Stimulated activated CD4-positive, alpha-beta T cell treated with anti-CD3 and anti-CD28 coated beads, Interleukin-1b, Interleukin-23, amount 100 ng/mL, for 1 hour (primary cell): ENCODE measurements around the gene CFAP46.
"Not testable (repeated sequence)": the region's sequence is repeated elsewhere in the genome, so short reads cannot be mapped to it uniquely, and the experiment has no call there.

Source experiments
- DNase-seq, 2 donors: peaks; one replicate each; pipeline ENCODE4 v3.0.0-alpha.2; 2020; ENCODE audit warnings: low read depth in 2 of 2

Gene CFAP46

GRCh38 chr10:132912713-132913558 is 29.4 kb downstream of the CFAP46 start:
- DNase-seq = no peak

- DNase-seq = no peak
Measured at GRCh38 chr10:132912225-132912712, 30.1 kb downstream of the CFAP46 start.

DNA sequence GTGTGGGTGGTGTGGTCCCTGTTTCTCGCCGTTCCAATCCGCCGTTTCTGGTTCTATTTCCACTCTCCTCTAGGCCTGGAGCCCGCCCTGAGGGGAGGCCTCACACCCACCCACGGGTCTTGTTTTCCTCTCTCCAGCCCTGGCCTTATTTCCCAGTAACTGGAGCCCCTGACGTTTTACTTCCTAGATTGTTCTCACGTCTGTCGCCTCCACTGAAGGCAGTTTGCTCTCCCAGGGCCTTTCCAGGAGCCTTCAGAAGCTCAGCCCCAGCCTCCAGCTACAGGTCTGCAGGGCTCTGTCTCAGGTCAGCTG is 30.6 kb downstream of the CFAP46 start:
- DNase-seq = no peak

GRCh38 chr10:132910901-132911785 is 31.2 kb downstream of the CFAP46 start:
- DNase-seq = no peak

- DNase-seq = no peak
Measured at GRCh38 chr10:132910186-132910880, 32.0 kb downstream of the CFAP46 start.

- no peak for DNase-seq
Measured at GRCh38 chr10:132909491-132910071, 32.8 kb downstream of the CFAP46 start.

DNA sequence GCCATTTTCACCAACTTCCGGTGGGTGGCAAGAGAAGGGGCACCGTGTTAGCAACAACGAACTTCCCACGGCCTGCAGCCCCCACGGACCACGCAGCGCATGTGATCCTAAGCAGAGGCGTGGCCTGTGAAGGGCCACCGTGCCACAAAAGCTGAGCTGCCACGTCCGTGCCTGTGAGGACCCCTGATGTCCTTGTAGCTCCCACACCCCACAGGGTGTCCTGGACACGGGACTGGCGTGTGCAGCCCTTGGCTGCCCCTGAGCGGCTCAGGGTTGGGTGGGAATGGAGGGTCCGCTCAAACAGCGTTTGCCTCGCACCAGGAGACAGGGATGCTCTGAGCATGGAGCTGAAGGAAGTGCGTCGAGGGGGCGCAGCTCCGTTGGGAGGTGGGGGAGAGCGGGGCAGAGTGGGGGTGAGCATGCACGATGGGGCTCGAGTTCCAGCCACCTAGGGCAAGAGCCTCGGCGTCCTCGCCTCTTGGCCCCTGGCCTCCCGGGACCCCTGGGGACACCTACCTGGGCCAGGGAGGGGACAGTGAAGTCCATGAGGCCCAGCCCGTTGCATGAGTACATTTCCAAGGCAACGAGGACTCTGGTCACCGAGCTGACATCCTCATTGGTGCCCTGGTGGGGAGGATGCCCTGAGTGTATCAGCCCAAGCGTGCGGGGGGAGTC is 33.6 kb downstream of the CFAP46 start:
- DNase-seq = no peak

DNA sequence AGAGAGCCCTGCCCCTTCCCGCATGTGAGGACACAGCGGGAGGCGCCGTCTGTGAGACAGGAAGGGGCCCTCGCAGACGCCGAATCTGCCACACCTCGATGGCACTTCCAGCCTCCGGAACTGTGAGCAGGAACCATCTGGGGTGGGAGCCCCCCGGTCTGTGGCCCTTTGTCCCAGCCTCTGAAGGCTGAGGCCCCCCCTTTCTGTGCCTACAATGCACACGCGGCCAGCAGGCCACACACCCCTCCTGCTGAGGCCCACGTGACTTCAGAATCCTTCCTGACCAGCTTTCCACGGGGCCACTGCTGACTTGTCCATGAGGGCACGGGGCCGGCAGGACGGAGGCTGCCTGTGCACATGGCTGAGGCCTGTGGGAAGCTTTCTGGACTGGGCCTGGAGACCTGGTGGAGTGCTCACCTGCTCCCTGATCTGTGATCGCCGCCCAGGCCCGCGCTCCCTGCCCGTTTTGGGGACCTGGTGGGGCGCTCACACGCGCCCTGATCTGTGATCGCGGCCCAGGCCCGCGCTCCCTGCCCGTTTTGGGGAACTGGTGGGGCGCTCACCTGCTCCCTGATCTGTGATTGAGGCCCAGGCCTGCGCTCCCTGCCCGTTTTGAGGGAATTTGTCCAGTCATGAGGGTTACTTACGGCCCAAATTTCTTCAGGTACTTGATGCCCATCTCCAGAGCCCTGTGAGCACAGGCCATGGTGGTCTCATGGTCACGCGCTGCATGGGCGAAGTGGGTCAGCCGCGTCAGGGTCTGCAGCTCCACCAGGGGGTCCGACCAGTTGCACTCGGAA is 34.3 kb downstream of the CFAP46 start:
- DNase-seq = no peak

DNA sequence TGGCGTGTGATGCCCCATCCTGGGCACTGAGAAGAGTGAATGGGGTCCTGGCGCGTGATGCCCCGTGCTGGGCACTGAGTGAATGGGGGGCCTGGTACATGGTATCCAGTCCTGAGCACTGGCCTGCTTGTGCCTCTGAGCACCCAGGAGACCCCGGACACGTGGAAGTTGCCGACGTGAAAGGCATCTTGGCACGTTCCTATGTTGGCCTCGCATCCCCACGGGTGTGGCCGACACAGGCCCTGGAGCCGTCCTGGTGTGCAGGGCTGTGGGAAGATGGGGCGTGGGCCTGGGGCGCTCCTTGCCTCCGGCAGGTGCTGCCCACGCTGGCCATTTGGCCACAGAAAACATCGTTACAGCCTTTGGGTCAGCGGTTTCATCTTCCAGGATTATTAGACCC is 35.5 kb downstream of the CFAP46 start:
- DNase-seq = no peak

- DNase-seq = no peak
Measured at GRCh38 chr10:132906106-132906505, 36.3 kb downstream of the CFAP46 start.

DNA sequence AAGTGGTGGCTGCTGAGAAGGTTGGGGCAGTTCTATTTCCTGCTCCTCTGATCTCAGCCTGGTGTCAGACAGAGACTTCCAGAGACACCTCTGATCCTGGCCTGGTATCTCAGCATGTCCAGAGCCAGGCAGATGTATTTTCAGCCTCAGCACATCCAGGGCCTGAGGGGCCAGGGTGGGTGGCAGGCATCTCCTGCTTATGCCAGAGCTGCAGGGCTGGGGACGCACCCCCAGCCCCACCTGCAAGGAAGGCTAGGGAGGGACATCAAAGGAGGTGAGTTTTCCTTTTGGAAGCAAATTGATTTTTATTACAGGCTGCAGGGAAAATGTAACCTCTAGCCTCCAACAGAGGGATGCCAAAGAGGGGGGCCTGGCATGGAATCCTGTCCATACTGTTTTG is 36.7 kb downstream of the CFAP46 start:
- DNase-seq = no peak

DNA sequence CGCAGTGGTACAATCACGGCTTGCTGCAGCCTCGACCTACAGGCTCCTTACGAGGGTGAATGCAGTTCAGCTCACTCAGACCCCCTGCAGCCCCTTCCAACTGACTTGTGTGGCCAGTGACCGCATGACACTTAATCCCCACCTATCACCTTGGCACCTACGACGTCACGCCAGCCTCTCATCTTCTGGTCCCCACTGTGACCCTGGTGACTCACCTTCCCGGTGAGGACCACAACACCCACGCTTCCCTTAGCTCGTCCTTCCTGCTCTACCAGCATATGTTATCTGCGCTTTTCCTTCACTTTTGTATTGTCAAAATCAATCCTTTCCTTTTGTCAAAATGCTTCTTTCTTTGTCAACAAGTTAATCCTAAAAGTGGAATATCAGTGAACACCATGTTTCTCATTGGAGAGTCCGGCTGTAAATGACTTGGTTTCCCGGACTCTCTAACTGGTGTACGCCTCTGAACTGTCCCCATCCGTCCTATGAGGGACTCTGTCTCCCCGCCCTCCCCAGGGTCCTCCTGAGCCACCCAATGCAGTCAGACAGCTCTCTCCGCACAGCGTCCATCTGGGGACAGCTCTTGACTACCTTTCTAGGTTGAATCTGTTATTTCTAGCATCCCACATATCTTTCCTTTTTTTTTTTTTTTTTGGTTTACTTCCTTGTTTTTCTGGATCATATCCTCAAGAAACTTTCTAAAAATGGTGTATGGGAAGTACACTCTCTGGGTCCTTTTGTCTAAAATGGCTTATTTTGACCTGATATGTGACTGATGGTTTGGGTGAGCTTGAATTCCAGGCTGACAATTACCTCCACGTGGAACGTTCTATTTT is 37.3 kb downstream of the CFAP46 start:
- DNase-seq = no peak

DNA sequence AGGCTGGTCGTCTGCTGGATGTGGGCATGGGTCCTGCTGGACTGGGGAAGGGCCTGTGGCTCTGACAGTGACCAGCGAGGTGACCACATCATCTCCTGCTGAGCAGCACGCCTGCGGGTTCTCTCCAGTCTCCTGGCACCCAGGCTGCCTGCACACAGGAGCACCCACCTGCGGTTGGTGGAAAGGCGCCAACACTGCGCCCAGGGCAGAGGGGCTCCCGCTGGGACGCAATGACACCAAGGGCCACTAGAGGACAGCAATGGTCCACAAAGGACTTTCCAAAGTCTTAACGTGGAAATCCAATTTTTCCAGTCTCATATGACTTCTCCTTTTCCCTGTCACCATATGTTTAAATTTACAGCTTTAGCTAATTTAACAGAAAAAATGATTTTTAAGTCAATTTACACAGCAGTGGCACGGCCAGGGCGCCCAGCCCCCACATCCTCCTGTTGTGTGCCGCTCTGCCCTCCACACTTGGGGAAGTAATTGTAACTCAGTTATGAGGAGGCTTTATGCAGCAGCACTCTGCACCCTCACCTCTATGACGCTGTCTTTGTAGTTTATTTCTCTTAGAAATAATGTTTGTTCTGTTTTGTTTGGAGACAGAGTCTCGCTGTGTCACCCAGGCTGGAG is 38.1 kb downstream of the CFAP46 start:
- peak in 1 of 2 donors; percentile 13 for DNase-seq

GRCh38 chr10:132902656-132903575 is 39.5 kb downstream of the CFAP46 start:
- DNase-seq = not testable (repeated sequence)

- DNase-seq = no peak
Measured at GRCh38 chr10:132901351-132901750, 41.0 kb downstream of the CFAP46 start.

DNA sequence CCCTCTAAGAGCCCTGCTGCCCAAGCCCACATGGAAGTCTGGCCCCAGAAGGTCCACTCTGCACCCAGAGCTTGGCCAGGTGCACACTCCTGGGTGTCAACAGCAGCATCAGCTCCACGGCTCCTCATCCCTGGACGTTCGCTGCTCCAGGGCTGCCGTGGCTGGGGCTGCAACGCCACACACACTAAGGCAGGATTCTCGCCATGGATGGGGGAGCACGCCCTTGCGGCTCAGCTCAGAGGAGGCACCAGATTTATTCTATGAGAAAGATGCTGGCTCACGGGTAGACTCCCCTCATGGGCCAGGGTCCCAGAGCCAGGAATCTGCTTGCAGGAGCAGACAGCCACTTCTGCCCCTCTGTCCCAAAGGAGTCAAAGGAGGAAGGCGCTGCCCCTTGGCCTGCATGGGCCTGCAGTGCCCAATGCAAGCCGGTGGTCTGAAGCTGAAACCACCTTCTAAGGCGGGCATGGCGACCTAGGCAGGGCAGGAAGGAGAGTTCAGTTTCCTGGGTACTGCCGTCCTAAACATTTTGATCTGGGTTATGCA is 42.1 kb downstream of the CFAP46 start:
- no peak for DNase-seq

DNA sequence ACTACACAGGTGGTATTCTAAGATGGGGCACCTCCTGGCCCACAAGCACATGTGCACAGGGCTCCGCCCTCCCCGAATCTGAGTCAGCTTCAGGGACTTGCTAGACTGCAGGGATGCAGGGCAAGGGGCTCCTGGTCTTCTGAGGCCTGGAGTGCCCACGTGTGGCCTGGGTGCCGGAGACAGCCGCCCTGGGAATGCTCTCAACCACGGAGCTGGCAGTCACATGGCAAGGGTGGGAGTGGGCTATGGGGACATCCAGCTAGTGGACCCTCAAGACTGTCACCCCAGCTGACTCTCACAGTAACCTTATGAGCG is 42.7 kb downstream of the CFAP46 start:
- DNase-seq = no peak
